Keratinocyte (primary cell): Measurements from ENCODE around the gene MGMT. TPM values are rescaled to one million over a fixed set of nuclear protein-coding genes. Genes with fewer than 3 reads are reported as not detected.

Source experiments
- DNase-seq: peaks from one replicate; pipeline ENCODE4 v3.0.0-alpha.2; 2011; ENCODE audit warnings: low read depth, missing footprints, low spot score
- FAIRE-seq: peaks from 2 replicates; lab custom pipeline; 2011; peaks lifted over from hg19 to GRCh38; lab: Jason Lieb, UNC
- H2AFZ ChIP-seq: 2 replicates; pipeline ENCODE4 v1.6.0; 2012; ENCODE audit warnings: low read length, control low read depth, inconsistent platforms; ENCODE audit not compliant: control insufficient read depth
- H3K27ac ChIP-seq: 2 replicates; pipeline ENCODE4 v1.5.1; 2011; ENCODE audit warnings: low read length; ENCODE audit not compliant: control insufficient read depth, insufficient read depth
- H3K27me3 ChIP-seq: 3 replicates; pipeline ENCODE4 v1.6.0; 2011; ENCODE audit warnings: low read length; ENCODE audit not compliant: control insufficient read depth, insufficient read depth; ENCODE audit errors: extremely low read depth
- H3K36me3 ChIP-seq, 2 experiments: 2 replicates in 1 of 2; 3 replicates in 1 of 2; pipeline ENCODE4 v1.5.1; 2011; ENCODE audit warnings: low read length in 2 of 2, mild to moderate bottlenecking in 1 of 2; ENCODE audit not compliant: control insufficient read depth in 2 of 2, insufficient read depth in 2 of 2; ENCODE audit errors: extremely low read depth in 1 of 2
- H3K4me1 ChIP-seq: 3 replicates; pipeline ENCODE4 v1.5.1; 2011; ENCODE audit warnings: low read length; ENCODE audit not compliant: control insufficient read depth, insufficient read depth; ENCODE audit errors: extremely low read depth
- H3K4me2 ChIP-seq: 3 replicates; pipeline ENCODE4 v1.6.0; 2011; ENCODE audit warnings: low read depth, low read length; ENCODE audit not compliant: control insufficient read depth, insufficient read depth; ENCODE audit errors: extremely low read depth
- H3K4me3 ChIP-seq, 3 experiments: fragments of 200-600 bp in 1 of 3; sonication (generic) in 1 of 3; 2 replicates in 2 of 3; 3 replicates in 1 of 3; pipeline ENCODE4 v1.5.1; 2011 to 2016; ENCODE audit warnings: low read length in 3 of 3, mild to moderate bottlenecking in 3 of 3, control low read depth in 2 of 3, inconsistent platforms in 1 of 3, low read depth in 1 of 3, mixed read lengths in 1 of 3, mixed run types in 1 of 3, moderate library complexity in 1 of 3; ENCODE audit not compliant: control insufficient read depth in 2 of 3, insufficient read depth in 2 of 3; ENCODE audit errors: extremely low read depth in 1 of 3
- H3K79me2 ChIP-seq: 2 replicates; pipeline ENCODE4 v1.6.0; 2012; ENCODE audit warnings: low read length; ENCODE audit not compliant: control insufficient read depth, insufficient read depth
- H3K9ac ChIP-seq: 3 replicates; pipeline ENCODE4 v1.6.0; 2011; ENCODE audit warnings: low read length; ENCODE audit not compliant: control insufficient read depth, insufficient read depth; ENCODE audit errors: extremely low read depth
- H3K9me1 ChIP-seq: 3 replicates; pipeline ENCODE4 v1.6.0; 2011; ENCODE audit warnings: low read length; ENCODE audit not compliant: control insufficient read depth, insufficient read depth; ENCODE audit errors: extremely low read depth
- H3K9me3 ChIP-seq: 2 replicates; pipeline ENCODE4 v1.5.1; 2012; ENCODE audit warnings: low read depth, low read length; ENCODE audit not compliant: control insufficient read depth
- H4K20me1 ChIP-seq: 3 replicates; pipeline ENCODE4 v1.6.0; 2011; ENCODE audit warnings: low read length; ENCODE audit not compliant: control insufficient read depth, insufficient read depth; ENCODE audit errors: extremely low read depth
- CTCF ChIP-seq, 3 experiments: IDR thresholded peaks in 1 of 3; conservative IDR thresholded peaks in 1 of 3; optimal IDR thresholded peaks in 1 of 3; 2 replicates in 2 of 3; 3 replicates in 1 of 3; pipeline versions ENCODE3 to v1.5.1; 2011; ENCODE audit warnings: low read length in 3 of 3, mild to moderate bottlenecking in 3 of 3, moderate library complexity in 2 of 3, control low read depth in 1 of 3, inconsistent platforms in 1 of 3; ENCODE audit not compliant: insufficient read depth in 2 of 3; ENCODE audit errors: extremely low read depth in 1 of 3
- EZH2 ChIP-seq: IDR thresholded peaks from one replicate; pipeline ENCODE4 v1.6.1; 2012; ENCODE audit warnings: inconsistent platforms, mild to moderate bottlenecking, low read length, moderate library complexity
- dilution Hi-C: fragments of 300-500 bp; cut with MboI; formaldehyde crosslinking; loops from one replicate; pipeline ENCODE4 v1.7.0; 2020; ENCODE audit warnings: low sequenced_read_pairs; ENCODE audit not compliant: extremely low pct_ligation_motif_present
- polyA plus RNA-seq, 5 experiments: library from polyadenylated mRNA; depleted of rRNA in 3 of 5; stranded (reverse) in 3 of 5; stranded (forward) in 1 of 5; unstranded in 1 of 5; fragments of >200 nt; gene quantifications; 1 replicate in 1 of 5; 2 replicates in 3 of 5; 3 replicates in 1 of 5; pipeline versions ENCODE4 v1.2.1 to v1.2.3, GENCODE V29; 2011 to 2012; ENCODE audit warnings: missing spikeins in 2 of 5, low read depth in 1 of 5, low replicate concordance in 1 of 5

Gene MGMT
- polyA plus RNA-seq, 1 donor (not counting 4 experiments of a cell fraction or from before 2014, with no cell fraction given): 15.2 TPM

GRCh38 chr10:129643266-129643665 is 176.2 kb downstream of the MGMT start:
- H3K36me3 ChIP-seq: no peaks in the 10 kb centered on the region
- no peak overlapping the region for H3K4me2 ChIP-seq
- FAIRE-seq (no peak), DNase-seq (no peak)
- TF ChIP-seq CTCF (optimal IDR thresholded peaks at IDR 0.05 in 1 of 3, IDR thresholded peaks at IDR 0.05 in 1 of 3, conservative IDR thresholded peaks at IDR 0.05 in 1 of 3; ENCODE audit: extremely low read depth in 1 of 3, insufficient read depth in 2 of 3, low read length in 3 of 3): no peak
- no peak for TF ChIP-seq EZH2
- H3K27me3 ChIP-seq: no peaks in the 10 kb centered on the region
- no peaks in the 10 kb centered on the region for H3K79me2 ChIP-seq
- H3K9me1 ChIP-seq: no peaks in the 10 kb centered on the region
- dilution Hi-C loops: no loop called here
- no peak overlapping the region for H3K4me3 ChIP-seq
- H4K20me1 ChIP-seq: no peaks in the 10 kb centered on the region
- H3K27ac ChIP-seq: no peak overlapping the region
- no peaks in the 10 kb centered on the region for H3K4me1 ChIP-seq
- no peaks in the 10 kb centered on the region for H3K9me3 ChIP-seq
- H3K9ac ChIP-seq: no peak overlapping the region
- H2AFZ ChIP-seq: no peak overlapping the region

- H3K27me3 ChIP-seq: no peaks in the 10 kb centered on the region
- dilution Hi-C loops: no loop called here
- H4K20me1 ChIP-seq: no peaks in the 10 kb centered on the region
- H2AFZ ChIP-seq: no peak overlapping the region
- H3K9me3 ChIP-seq: no peaks in the 10 kb centered on the region
- DNase-seq: no peak
- no peak overlapping the region for H3K27ac ChIP-seq
- no peaks in the 10 kb centered on the region for H3K79me2 ChIP-seq
- no peak overlapping the region for H3K4me2 ChIP-seq
- no peaks in the 10 kb centered on the region for H3K4me1 ChIP-seq
- no peak for FAIRE-seq
- H3K9ac ChIP-seq: no peak overlapping the region
- H3K9me1 ChIP-seq: no peaks in the 10 kb centered on the region
- TF ChIP-seq EZH2 (no peak), CTCF (optimal IDR thresholded peaks at IDR 0.05 in 1 of 3, IDR thresholded peaks at IDR 0.05 in 1 of 3, conservative IDR thresholded peaks at IDR 0.05 in 1 of 3; ENCODE audit: extremely low read depth in 1 of 3, insufficient read depth in 2 of 3, low read length in 3 of 3) (no peak)
- no peaks in the 10 kb centered on the region for H3K36me3 ChIP-seq
- H3K4me3 ChIP-seq: no peak overlapping the region
These were observed 178.4 kb downstream of the MGMT start for GRCh38 chr10:129645487-129645886.
